HL-60/S4 treated with retinoic acid at 250 ng/mL for 4 days and 3 days (cell line): ENCODE measurements around the gene ZNF860.

Experiments
- in situ Hi-C: fragments of 300-500 bp; cut with MboI; formaldehyde crosslinking; loops from 2 replicates; pipeline ENCODE4 v1.7.0; 2022; ENCODE audit warnings: low sequenced_read_pairs

ZNF860 gene

DNA sequence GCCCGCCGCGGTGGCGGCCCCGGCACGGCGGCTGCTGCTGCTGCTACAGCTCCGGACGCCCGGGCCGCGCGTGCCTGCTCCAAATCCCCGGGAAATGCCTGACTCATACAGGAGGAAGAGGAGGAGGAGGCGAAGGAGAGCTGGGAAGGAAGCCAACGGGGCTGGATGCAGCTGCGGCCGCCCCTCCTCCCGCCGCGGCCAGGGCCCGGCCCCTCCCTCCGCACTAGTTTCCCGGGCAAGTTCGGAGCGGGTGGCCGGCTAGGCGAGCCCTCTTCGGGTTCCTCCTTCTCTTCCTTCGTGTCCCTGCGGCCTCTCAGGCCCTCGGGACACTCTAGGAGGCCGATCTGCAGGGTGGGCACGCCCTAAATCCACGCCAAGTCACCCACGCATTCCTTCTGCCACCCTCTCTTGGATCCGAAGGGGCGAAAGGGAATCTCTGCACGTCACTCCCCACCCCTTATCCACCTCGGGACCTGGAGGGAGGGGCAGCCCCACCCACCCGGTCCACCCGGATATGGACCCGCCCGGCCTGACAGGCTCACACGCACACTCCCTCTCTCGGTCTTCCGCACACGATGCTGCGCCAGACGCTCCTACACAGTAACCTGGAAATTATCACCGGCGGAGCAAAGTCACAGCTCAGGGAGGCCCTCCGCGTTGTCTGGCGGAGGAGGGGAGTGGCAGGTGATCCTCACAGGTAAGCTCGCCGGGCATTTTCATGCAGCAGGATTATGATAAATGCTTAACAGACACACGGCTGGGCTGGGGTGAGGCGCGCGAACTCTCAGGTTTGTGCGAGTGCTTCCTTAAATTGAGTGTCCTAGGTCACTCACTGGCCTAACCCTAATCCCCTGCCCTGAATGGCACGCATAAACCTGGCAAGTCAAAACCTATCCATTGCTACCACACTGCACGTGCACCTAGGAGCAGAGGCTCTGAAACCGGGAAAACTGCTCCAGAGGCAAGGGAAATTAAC, at the start of gene ZNF860, which contains the start of gene OSBPL10:
Gene ZNF860 (plus strand): TSS at position 545 of the 976 bp plus-strand sequence. CDS start 7,330 bp downstream, outside the sequence.
Gene OSBPL10 (minus strand): TSS at position 57 of the 976 bp plus-strand sequence. CDS start 83 bp downstream, outside the sequence.
- in situ Hi-C loops: no loop called here

DNA sequence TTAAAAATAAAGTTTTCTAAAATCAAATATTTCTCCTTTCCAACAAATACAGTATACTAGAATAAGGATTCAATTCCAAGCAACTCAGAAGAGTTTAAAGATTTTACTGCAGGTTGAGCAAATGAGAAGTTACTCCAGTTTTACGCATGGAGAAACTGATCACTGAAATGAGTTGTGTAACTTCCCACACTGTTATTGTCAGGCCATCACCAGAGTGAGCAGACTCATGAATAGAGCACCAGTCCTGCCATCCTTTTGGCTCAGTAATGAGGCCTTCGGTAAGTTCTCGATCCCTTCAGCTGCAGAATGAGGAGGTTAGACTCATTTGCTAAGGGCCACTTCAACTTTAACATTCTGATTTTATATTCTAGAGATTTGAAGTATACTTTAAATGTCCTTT, 48.6 kb upstream of the ZNF860 start:
- in situ Hi-C loops: no loop called here

DNA sequence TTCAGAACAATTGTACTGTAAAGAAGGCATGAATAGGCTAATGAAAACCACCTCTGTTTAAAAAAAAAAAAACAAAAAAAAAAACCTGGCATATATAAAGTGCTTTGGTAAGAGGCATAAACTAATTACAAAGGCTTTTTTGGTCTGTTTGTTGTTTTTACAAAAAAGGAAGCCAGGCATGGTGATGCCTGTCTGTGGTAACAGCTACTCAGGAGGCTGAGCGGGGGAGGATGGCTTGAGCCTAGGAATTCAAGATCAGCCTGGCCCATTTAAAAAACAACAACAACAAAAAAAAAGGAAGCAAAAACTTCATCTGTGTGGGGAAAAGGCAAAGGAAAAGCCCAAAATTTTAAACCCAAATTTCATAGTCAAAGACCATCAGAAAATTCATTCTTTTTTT, 47.5 kb upstream of the ZNF860 start:
- in situ Hi-C loops: no loop called here

DNA sequence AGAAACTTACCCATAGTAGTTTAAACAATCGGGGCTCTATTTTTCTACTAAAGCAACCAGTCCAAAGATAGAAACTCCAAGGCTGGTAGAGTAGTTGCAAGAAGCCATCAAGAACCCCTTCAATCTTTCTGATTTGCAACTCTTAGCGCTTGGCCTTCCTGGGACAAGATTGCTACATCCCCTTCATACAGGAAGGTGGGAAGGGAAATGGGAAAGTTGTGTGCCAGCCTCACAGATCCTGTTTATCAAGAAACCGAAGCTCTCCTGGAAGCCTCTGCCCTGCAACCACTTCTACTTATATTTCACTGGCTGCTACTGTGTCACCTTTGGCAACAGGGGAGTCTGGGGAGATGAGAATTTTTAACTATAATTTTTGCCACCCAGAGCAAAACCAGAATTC, 46.7 kb upstream of the ZNF860 start:
- in situ Hi-C loops: no loop called here

DNA sequence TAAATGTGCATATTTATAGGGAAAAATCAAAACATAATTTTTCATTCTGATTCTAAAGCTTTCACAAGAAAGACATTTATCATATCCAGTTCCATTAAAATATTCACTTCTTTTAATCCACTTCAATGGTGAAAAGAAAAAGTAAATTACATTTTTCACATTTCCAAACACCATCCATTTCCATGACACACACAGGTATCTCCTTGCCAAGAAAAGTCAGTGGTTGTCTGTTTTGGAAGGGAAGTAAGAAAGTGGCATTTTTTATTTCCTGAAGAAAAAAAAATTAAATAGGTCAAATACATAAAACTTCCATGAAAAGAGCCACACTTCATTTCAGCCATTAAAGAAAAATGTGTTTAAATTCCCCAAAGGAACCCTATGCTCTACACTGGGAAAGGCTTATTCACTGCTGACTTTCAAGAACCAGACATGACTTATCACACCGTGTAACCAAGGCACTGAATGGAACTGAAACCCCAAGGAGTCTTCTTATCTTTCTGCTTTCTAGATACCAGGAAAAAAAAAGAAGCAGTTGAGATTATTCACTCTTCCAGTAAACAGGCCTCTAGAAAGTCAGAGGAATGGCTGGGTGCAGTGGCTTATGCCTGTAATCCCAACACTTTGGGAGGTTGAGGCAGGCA, 45.0 kb upstream of the ZNF860 start:
- in situ Hi-C loops: no loop called here

DNA sequence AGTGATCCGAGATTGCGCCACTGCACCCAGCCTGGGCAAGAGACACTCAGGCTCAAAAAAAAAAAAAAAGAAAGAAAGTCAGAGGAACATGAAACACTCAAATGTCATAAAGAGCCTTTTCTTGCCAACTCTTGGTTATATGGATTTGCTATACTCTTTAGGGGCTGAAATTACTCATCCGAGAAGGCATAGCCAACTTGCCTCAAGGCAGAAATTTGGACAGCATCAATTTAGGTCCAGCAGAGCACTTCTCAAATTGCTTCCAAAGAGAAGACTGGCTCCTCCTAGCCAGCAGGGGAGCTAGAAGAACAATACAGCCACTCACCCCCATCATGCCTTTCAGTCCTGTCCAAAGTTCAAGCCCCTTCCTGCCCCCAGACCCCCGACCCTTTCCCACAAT, 44.3 kb upstream of the ZNF860 start:
- in situ Hi-C loops: no loop called here

DNA sequence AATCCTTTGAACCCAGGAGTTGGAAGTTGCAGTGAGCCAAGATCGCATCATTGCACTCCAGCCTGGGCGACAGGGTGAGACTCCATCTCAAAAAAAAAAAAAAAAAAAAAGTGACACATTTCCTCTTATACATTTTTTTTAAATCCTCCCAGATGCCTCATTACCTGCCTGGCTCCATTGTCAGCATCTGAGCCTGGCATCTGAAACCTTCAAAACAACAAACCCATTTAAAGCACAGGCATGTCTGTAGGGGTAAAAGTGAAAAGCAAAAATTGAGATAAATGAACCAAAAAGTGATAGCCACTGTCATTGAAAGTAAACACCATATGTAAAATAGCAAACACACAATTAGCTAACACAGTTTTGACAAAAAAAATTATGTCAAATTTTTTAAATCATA, 39.1 kb upstream of the ZNF860 start:
- in situ Hi-C loops: no loop called here

DNA sequence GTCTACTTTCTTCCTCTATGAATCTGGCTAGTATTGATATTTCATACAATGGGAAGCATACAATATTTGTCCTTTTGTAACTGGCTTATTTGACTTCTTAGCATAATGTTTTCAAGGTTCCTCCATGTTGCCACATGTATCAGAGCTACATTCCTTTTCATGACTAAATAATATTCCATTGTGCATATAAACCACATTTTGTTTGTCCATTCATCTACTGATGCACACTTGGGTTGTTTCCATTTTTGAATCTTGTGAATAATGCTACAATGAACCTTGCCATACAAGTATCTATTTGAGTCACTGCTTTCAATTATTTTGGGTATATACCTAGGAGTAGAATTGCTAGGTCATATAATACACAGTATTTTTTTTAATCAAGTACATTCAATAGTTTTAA, 38.5 kb upstream of the ZNF860 start:
- in situ Hi-C loops: no loop called here

DNA sequence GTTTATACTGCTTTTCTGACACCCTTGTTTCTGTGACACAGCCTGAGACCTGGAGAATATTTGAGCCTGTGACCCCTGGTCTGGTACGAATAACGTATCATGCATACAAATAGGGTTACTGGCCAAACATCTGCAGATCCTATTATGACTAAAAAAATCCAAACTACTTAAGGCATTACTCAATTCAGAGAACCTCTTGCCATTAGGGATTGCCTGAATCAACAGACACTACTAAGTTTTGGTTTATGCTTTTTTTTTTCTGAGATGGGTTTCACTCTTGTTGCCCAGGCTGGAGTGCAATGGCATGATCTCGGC, 35.9 kb upstream of the ZNF860 start:
- in situ Hi-C loops: no loop called here

DNA sequence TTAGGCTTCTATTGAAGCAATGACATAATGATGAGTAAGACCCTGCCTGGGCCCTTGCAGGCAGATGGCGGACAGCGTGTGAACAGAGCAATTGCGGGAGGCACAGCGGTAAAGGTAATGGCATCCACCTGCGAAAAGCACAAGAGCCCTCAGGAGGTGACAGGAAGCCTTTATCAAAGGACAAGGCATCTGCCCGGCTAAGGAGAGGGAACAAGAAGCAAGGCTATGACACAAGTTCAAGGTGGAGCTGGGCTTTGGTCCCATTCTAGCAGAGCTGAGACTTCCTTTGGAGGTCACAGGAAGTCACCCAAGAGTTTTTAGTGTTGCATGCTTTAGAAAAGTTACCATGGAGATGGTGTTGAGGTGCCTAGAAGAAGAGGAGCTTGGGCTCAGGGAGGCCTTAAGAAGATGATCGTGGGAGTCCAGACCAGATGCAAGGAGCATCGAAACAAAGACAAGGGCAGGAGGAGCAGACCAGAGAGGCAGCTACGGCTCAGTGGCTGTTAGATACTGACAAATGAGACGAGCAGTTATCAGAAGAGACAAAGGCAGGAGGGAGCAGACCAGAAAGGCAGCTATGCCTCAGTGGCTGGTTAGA, 35.0 kb upstream of the ZNF860 start:
- in situ Hi-C loops: no loop called here

DNA sequence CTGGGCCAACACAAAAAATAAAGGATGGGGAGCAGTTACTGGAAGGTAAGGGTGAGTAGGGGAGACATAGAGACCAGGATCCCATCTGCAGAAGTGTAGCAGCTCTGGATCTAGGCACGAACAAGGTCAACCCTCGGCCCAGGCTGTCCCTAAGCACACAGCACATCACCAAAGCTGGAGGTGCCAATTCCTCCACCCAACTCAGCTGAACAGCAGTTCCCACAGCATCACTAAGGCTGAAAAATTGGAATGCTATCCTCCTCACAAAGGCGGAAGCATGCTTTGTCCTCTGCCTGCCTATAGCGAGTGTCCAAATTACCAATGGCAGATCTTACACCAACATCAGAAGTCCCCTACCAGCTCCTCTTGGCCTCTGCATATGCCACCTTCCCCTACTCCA, 34.4 kb upstream of the ZNF860 start:
- in situ Hi-C loops: no loop called here

DNA sequence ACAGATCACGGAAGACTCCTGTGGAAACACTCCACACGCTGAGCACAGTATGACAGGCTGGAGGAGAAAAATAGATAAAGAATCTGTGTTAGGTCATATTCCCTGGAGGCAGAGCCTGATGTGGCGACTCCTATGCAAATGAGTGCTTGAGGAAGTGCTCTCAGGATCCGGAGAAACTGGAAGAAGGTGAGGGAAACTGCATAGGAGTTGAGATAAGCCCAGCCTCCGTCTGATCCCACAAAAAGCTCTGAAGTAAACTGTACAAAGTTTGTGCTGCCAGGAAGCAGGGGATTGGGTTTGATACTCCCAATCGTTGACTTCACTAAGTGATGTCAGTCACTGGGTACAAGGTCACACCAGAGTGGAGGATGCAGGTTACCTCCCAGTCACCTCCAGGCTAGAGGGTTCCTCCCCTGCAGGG, 33.9 kb upstream of the ZNF860 start:
- in situ Hi-C loops: no loop called here

DNA sequence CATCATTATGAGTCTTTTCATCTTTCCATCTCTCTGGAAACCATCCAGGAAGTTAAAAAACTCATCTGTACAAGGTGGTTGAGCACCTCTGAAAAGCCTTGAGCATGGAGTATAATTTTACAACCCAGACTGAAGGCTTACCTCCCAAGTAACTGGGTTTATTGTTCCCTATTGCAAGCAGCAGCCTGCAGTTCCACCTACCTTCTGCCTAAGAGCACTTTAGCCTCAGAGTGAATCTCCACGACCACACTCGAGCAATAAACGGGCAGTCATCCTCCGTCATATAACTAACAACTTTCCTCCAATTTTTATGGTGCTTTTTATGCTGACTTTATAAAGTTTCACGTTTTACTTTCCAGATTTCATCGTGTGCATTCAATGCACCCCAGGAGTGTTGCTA, 33.3 kb upstream of the ZNF860 start:
- in situ Hi-C loops: no loop called here

DNA sequence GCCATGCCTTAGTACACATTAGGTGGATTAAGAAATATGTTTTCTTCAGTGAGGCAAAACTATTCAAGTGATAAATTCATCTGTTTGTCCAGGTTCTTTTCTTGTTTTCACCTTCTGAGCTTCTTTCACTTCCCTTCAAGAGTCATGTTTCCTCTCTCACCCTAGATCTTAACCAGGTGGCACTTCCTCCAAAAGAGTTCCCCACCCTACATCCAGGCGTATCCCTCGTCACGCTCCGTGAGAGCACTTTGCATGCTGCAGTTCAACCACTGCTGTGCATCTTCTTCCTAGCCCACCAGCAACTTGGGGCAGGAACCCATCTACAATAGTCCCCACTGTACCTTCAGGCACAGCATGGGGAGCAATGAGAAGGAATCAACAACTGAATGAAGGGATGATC, 29.3 kb upstream of the ZNF860 start:
- in situ Hi-C loops: no loop called here

DNA sequence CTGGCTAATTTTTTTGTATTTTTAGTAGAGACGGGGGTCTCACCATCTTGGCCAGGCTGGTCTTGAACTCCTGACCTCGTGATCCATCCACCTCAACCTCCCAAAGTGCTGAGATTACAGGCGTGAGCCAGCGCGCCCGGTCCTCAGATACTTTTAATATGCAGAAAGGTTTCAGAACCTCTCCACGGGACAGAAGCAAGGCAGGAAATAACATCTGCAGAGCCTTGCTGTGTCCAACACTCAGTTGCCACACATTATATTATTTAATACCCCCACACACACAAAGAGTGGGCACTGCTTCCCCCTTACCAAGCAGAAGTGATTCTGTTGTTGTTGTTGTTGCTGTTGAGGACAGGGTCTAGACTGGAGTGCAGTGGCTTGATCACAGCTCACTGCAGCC, 28.5 kb upstream of the ZNF860 start:
- in situ Hi-C loops: no loop called here

DNA sequence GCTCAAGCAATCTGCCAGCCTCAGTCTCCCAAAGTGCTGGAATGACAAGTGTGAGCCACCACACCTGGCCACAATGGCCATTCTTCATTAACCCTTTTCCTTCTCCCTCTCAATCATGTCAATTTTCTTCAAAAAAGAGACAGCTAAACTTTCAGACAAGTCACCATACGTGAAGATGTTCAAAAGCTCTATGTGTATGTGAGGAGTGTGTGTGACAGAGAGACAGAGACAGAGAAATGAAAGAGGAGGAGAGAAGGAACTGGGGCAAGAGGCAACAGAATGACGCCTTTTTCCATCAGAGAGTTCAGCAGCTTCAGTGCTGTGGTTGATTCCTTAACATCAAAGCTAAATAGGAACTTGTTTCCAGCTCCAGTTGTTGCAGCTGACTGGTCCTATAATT, 27.9 kb upstream of the ZNF860 start:
- in situ Hi-C loops: no loop called here

DNA sequence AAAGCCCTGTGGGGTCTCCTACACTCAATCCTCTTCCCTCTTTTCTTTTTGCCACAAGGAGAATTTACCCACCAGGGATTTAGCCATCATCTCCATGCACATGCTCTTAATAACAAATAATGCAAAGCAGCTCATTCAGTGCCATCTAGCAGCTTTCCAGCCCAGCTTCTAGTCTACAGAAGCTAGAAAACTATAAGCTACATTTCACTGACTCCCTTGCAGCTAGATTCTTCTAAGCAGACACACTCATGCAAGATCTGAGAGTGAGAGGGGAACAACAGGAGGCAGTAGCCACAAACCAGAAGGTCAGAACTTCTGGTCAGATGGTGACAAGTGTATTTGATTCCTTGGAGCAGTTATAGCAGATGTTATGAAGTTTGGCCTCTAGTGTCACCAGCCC, 26.0 kb upstream of the ZNF860 start:
- in situ Hi-C loops: no loop called here

DNA sequence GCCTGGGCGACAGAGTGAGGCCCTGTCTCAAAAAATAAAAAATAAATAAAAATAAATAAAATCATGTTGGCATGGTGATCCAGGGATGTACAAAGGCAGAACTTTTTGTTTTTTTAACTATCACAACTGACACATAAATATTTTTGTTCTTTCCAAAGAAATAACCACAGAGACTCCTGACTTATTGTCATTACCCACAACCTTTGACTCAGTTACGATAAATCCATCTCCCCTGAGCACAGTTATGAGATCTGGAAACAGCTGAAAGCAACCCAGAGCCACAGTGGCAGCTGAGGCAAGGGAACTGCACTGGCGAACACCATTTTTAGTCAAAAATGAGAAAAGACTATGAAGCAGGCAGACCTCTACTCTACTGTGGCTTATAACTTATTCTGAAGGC, 24.4 kb upstream of the ZNF860 start:
- in situ Hi-C loops: no loop called here

DNA sequence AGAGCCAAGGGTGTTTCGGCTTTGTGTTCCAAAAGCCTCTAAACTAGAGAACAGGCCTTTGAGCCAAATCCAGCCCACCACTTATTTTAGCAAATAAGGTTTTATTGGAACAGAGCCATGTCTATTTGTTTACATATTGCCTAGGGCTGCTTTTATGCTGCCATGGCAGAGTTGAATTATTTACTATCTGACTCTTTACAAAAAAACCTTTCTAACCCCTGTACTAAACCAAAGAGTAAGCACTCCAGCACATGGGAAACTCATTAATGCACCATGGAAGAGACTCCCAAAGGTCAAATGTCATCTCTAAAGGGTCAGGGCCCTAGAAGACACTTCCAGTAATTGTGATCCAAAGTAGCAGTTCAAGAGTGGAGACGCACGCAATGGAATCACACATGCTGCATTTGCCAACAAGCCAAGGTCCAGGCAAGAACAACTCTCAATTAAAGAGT, 22.8 kb upstream of the ZNF860 start:
- in situ Hi-C loops: no loop called here

DNA sequence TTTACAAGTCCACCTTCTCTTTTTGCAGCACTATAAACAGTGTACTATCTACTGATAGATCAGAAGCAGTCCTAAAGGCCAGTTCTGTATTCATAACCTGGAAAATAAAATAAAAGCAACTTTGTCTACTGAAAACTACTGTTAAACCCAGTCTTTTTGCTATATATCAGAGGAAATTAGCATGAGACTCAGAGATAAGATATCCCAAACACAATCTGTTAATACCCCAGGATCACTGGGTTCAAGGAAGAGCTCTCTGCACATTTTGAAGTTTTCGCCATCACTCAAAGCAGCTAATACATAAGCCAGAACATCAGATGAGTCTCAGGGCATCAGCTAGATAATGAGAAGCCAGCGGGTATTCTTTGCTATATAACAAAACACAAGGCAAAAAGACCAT, 22.3 kb upstream of the ZNF860 start:
- in situ Hi-C loops: no loop called here

DNA sequence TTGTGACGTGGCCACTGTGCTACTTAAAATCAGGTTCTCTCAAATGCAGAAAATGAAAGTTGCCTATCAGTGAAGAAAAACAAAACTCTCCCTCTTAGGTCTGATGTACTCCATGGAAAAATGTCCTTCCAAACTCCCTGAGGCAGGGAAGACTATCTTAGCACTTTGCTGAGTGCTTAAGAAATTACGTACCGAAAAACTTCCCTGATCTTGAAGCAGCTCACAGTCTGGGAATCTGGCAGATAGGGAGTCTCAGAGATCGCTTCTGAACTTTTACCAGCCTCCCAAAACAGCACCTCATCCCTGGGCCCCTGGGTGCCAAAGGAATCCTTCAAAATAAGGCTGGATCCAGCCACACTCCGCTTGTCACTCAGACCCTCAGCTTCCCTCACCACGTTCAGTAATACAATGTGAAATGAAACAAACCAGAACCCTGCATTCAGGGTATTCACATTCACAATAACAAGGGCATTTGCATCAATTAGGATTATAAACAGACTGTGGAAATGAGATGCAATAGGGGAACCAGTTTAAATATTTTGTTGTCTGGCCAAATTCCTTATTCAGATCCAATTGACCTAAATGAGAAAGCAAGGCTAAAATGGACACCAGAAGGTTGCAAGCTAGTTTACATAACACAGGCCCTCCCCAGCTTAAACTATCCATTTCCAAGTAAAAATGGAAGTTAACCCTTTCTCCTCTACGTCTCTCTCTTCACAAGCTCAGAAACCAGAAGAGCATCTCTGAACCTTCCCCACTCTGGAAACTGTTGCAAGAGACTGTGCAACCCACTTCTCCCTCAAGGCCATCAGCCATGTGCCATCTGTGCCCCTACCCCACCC, 21.4 kb upstream of the ZNF860 start:
- in situ Hi-C loops: no loop called here
